GM19324 (cell line): ENCODE results near the gene ADGRB3.
"Not testable (repeated sequence)": the region's sequence is repeated elsewhere in the genome, so short reads cannot be mapped to it uniquely, and the experiment has no call there.

Experiments used
- ATAC-seq: cut with Tn5 transposase; IDR thresholded peaks from one replicate; pipeline ENCODE4 v1.9.1; 2021; ENCODE audit warnings: mild to moderate bottlenecking, moderate library complexity; ENCODE audit not compliant: unreplicated experiment, low FRiP score

The ADGRB3 gene

DNA sequence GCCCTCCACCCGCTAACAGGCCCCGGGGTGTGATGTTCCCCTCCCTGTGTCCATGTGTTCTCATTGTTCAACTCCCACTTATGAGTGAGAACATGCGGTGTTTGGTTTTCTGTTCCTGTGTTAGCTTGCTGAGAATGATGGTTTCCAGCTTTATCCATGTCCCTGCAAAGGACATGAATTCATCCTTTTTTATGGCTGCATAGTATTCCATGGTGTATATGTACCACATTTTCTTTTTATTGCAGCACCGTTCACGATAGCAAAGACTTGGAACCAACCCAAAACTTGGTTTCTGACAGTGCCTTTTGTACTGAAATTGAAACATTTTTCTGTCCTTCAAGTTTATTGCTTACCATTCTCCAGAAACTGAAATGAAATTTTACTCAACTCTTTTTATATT is 653.1 kb downstream of the ADGRB3 start:
- ATAC-seq = not testable (repeated sequence)

DNA sequence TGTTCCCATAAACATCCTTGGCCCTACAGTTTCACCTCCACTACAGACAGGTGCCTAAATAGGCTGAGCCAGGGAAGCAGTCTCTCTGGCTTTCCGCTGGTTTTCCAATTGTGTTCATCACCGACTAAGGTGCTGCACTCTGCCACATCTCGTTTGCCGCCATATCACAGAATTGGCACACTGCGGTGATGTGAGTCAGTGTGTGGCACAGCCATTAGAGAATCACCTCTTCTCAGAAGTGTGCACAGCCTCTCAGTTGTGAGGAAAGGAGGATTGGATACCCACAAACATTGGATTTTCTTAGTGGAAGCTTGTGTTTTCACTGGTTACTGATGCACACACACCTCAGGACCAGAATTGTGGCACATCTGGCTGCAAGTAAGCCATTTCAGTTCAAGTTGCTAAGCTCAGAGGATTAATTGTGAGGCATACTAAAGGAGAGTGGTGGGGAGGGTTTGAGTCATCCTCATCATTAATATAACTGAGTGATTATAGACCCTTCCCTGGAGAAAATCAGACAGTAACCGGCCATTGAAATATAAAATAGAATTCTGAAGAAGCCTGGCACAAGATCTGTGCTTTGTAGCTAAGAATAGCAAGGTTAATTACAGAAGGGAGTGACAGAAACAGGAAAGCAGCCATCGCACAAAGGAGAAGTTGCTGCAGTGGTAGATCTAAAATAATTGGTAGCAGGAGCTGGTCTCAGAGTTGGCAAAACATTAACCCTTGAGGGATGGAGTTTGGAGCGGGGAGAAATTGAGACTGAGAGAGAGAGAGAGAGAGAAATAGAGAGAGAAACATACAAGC is 654.8 kb downstream of the ADGRB3 start:
- ATAC-seq = no peak

DNA sequence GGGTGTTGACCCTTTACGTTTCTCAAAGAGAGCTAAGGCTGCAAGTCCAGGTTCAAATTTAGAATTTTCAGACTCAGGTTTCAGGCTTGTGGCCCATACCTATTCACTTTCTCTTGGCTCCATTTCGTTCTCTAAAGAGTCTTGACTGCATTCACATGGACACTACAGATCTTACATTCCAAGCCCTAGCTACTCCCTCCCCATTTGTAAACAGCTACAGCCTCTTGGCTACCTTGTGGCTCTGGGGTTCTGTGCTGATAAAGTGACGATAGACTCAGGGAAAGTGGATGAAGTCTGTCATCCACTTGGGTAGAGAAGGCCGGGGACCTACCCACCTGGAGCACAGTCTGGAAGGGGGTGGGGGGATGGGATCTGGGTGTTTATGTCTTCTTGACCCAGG is 658.4 kb downstream of the ADGRB3 start:
- no peak for ATAC-seq

DNA sequence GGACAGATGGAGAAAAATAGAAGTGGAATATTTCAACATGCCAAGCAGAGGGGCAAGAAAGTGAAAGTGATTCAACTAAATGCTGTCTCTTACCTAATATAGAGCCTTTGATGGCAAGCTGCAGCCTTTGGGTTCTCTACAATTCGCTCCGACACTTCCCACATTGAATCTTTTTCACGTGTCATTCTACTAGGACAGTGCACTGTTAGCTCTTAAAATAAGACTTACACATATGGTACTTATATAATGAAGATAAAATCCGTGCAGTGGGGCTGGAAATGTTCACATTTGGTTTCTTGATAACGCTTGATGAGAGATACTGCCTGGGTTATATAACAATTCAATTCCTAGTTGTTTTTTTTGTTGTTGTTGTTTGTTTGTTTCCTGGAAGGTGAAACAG is 659.3 kb downstream of the ADGRB3 start:
- no peak for ATAC-seq

DNA sequence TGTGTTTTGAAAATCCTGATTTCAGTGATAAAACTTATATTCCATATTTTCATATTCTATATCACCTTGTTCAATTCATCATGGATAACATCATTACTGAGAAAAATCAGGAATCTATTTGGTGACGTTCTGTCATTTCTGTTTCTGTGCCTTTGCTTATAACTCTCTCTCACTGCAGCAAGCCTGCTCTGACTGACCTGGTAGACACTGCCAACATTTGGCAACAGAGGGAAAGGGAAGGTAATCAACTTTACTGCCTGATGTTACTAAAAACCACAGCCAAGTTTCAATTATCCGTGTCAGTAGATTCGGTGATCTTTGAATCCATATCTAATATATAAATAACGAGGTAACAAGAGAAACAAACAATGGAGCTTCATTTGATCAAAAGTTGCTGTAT is 659.8 kb downstream of the ADGRB3 start:
- ATAC-seq = no peak

DNA sequence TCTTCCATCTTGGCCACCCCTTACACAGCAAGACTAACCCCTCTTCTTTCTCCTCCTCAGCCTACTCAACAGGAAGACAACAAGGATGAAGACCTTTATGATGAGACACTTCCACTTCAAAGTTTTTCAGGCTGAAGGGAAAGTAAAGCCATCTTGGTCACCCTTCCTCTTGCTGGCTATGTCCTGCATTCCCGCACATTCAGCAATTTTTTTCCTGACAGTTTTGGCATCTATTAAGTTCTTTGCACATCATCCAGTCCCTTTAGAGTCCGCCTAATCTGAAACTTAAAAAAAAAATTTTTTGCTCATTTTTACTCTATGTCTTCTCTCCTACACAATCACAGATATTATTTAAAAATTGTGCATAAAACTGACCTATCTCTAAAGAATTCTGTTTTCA is 668.3 kb downstream of the ADGRB3 start:
- ATAC-seq = no peak

DNA sequence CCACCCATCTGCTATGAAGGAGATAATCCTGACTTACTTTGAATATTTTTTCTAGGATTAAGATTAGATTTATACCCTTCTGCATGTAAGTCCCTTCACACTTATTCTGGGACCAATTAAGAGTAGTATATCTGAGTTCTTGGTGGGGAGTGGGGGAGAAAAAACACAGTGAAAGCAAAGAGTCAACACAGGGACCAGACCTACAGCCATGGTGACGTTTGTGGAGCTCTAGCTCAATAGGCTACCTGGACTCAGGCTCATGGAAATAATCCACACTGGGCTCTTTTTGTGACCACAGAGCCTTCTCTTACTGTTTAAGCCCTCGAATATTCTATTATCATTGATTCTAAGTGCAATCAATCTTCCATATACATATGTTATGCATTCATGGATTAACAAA is 670.4 kb downstream of the ADGRB3 start:
- no peak for ATAC-seq

DNA sequence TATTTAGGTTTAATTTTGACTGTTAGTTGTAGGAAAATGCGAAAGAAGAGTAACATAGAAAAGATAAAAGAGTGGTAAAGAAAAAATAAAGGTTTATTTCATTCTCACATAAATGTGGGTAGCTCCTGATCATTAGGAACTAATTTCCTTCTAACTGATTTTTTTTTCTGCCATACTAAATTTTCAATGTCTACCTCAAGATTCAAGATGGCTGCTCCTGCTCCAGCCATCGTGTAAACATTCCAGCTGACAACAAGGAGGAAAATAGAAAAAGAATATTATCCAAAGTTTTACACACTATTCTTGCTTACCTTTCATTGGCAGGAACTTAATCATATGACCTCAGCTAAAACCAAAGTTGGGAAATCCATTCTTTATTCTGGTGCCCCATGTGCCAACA is 673.5 kb downstream of the ADGRB3 start:
- no peak for ATAC-seq

DNA sequence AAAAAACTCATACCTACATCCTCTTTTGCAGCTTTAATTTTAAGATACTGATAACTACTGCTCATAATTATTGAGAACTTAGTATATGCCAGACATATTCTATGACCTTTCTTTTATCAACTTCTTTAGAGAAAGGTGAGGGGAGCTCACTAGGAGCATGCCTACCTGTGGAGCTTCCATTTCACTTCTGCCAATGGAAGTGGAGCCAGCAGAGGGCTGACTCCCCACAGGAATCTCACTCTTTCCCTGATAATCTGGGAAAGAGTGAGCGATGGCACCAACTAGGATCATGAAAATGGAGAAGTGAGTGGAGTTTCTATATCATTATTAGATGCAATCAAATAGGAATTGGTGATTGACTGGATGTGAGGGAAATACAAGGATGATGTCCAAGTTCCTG is 676.8 kb downstream of the ADGRB3 start:
- ATAC-seq = no peak

DNA sequence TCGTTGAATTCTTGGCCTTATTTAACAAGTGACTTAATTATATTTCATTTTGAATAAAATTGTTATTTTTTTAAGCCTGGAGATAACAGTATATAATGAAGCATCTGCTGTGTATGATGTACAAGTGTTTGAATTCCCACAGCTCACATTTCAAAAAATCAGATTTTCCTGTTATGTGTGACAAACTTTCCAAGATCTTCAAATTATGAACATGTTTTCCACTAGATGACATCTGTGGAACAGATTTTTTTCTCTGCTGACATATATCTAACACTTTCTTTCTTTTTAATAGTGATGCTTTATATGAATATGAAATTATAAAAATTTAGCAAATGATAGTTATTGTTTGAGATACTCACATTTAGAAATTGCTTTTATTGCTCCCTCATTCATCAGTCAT is 678.9 kb downstream of the ADGRB3 start:
- ATAC-seq = no peak

DNA sequence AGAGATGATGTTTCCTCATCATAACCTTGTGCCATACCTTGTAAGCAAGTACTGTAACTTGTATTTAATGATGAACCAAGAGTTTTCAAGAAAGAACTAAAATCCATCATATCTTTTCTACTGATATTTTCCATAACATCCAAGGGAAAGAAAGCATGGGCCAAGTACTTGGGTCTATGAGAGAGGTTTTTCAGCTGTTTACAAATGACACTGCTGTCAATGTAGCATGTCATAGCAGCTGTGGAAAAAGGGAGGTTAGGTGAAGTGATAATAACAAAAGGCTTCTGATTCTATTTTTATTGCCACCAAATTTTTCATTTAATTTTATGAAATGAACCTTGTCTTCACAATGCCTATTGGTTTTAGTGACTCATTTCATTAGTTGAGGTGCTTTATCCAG is 679.4 kb downstream of the ADGRB3 start:
- ATAC-seq = no peak

DNA sequence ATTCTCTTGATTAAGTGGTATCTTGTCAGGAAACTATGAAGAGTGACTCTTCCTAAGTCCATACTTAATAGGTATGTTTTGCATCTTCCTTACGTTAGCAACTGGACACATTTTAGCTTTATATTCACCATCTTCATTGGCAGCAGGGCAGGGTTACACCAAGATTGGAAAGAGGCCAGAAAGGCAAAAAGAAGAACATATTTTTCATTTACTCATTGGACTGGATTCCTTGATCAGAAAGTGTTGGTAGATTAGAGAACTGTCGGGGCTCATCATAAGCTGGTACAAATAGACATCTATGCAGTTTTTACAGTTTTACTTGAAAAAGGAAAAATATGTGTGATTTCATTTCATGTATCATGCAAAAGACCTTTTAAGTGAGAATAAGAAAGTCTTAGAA is 696.8 kb downstream of the ADGRB3 start:
- no peak for ATAC-seq

DNA sequence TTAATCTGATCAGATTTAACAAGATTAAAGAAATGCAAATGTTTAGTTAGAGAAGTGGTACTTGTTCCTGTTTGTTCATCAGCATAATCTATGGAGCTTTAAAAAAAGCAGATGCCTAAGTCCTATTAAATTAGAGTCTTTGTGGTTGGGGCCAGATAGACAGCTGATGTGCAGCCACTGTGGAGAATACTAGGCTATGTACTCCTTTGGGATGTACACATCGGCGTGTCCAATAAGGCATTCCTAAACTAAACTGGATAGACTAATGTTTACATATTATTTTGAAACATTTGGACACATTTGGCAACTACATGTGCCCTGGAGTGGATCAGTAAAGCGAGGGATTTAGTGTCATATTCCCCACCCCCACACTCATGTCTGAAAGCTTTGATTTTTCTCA is 702.2 kb downstream of the ADGRB3 start:
- no peak for ATAC-seq

DNA sequence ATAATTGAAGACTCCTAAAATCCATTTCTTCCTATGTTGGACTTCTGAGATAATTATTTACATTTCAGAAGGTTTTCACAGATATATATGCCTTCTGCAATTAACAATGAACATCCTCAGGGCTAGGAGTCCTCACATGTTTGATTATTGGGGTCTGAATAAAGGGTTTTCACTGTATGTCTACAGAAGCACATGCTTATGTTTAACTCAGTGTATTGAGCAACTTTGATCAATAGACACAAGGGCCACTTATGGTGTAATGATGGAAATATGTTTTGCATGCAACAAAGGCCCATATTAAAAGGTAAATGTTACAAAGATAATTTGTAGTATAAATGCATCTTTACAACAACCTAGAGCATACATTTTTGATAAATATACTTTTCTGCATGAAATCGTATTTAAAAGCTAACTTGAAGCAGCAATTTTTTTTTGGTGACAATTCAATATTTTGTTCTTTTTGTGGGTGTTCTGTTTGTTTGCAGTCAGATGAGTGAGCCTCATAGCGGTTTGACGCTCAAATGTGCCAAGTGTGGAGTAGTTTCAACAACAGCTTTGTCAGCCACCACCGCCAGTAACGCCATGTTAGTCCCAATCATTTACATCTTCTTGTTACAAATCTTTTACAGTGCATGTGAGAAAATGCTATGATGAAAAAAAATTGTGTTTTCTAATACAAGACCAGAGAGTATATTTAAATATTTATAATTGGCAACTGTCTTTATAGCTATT is 703.5 kb downstream of the ADGRB3 start:
- ATAC-seq = no peak

DNA sequence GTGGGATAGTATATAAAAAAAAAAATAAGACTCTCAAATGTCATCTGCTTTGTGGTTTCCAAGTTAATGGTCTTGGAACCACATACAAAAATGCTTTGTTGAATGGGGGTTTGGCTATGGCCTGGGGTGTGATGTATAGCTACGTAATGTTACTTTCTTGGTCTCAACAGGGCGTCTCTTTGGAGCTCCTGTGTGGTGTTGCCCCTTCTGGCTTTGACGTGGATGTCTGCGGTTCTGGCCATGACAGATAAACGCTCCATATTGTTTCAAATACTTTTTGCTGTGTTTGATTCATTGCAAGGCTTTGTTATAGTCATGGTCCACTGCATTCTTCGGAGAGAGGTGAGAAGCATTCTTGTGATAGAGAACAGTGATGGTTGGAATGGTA is 704.1 kb downstream of the ADGRB3 start:
- no peak for ATAC-seq

DNA sequence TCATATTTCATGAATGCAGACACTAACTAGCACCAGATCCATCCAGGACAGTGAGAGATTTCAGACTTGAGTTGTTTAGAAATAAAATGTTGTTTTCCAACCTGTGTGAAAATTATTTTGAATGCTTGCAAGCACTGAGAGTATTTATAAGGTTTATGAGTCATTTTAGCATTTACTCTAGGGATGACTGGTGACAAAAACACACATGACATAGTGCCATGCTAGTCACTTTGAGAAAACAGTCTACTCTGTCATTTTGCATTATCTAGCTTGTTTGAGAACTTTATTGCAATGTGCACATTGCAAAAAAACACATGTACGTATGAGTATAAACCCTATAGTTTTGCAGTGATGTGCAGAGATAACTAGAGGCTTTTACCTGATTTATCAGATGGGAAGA is 705.1 kb downstream of the ADGRB3 start:
- no peak for ATAC-seq

DNA sequence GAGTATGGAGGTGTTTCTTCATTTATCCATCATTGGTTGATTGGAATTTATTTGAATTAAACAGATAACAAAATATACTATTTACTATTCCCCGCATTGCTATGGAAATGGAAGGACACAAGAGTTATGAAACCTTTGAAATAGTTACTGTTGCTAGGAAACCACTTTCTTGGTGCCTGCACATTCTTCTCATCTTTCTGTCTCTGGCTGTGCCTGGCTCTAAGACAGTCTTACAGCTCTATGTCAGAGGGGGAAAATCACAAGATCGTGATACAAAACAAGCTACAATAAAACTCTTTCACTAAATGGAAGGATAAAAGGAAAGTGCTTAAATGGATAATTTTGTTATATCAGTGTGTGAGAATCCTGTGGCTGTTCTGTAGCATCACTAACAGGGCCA is 708.8 kb downstream of the ADGRB3 start:
- no peak for ATAC-seq

DNA sequence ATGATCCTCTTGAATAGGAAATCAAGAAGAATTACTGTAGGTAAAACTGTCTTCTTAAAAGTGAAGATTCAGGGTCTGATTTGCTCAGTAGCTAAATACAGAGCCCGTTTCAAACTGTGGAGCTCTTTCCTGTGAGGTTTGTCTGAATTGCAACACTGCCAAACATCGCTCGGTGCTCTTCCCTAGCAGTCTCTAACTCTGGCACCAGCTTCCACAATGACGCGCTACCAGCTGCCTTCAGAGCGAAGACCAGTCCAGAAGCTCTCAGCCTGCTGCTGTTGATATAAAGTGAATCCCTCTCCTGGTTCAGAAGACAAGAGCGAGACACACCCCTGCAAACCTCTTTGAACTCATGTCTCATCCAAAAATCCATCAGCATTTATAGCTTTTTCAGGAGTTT is 714.7 kb downstream of the ADGRB3 start:
- no peak for ATAC-seq

DNA sequence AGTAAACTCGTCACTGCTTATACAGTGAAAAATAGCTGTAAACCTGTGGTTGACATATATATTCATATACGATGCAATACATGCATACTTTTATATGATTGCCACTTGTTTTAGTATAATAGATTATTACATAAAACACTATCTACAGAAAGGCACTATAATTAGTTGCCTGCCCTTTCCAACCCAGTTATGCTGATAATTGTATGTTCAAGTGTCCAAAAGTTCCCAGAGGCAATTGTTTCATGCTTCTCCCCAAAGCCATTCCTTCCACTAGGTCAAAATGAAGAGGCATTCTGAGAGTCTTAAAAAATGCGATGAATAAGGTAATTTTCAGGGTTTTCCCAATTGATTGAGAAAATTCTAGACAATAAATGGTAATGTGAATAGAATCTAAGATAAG is 727.1 kb downstream of the ADGRB3 start:
- ATAC-seq = no peak

DNA sequence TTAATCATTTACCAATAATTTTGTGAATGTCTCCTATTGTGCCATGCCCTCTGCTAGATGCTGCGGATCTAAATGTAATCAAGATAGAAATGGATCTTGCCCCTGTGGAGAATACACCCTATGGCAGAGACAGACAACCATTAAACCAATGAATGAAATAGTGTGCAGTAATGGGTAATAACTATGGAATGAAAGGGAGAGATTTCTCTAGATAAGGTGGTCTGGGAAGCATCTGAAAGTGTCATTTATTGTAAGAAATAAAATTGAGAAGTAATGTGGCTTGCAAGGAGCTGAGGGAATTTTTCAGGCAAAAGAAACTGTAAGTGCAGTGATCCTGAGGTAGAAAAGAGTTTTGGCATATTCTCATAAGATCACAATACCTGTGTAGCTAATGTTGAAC is 731.7 kb downstream of the ADGRB3 start:
- ATAC-seq = no peak

DNA sequence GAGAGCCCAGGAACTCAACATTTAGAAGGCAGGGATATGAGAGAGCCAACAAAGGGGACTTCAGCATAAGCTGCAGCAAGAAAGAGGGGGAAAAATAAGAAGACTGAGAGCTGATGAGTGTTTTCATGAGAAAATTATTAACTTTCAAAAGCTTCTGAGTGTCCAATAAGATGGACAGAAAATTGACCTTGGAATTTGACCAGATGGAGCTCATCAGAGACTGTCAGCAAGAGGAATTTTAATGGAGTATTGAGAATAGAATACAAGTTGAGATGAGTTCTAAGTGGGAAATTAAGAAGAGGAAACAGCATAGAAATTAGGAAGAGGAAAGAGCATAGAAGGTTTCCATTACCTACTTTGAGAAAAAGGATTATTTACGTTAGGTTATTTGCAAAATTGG is 733.5 kb downstream of the ADGRB3 start:
- ATAC-seq = no peak

DNA sequence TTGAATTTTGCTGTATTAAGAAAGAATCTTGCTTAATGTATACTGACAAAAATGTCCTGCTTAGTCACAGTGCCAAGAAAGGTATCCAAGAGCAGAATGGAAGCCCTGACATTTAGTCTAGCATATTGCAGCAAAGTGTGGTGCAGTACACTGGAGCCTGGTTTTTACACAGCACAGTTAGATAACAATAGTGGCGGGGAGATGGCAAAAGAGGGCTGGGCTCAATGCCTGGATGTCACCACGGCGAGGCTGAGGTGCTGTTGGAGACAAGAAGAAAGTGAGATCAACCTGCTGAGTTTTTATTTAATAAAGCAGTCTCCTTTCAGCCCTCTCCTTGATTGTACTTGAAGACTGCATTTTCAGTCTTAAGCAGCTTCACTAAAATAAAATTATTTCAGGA is 735.7 kb downstream of the ADGRB3 start:
- no peak for ATAC-seq
